Mammary epithelial cell (primary cell): ENCODE data around the gene EEF1A2.

ENCODE experiments used
- EZH2 ChIP-seq: IDR thresholded peaks from 2 replicates; pipeline ENCODE4 v1.6.1; 2012; ENCODE audit warnings: low read length, inconsistent platforms, borderline replicate concordance
- TF ChIP-seq, protein P1 (sequence below), 2 donors: IDR thresholded peaks in 1 of 2; conservative IDR thresholded peaks in 1 of 2; 2 replicates each; pipeline ENCODE4 v1.5.1; 2011 to 2012; ENCODE audit warnings: inconsistent platforms in 2 of 2, low read length in 2 of 2, mild to moderate bottlenecking in 2 of 2, control low read depth in 1 of 2, low read depth in 1 of 2; ENCODE audit not compliant: insufficient read depth in 1 of 2; ENCODE audit errors: extremely low read depth in 1 of 2

DNA sequence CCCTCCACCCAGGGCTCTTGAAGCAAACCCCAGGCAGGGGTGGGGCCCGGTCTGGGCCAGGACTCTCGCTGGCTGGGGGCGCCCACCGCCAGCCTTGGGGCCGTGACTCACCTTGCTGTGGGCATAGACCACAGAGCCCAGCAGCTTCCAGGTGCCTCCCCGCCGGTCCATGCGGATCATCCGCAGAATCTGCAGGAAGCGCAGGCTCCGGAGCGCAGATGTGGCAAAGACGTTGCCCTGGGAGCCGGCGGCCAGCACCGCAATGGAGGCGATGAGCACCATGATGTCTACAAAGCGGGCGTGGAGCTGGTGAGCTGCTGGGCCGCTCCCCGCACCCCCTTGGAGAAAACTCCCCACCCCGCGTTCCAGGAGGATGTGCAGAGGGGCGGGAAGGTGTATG is 54.3 kb downstream of the EEF1A2 start:
- TF ChIP-seq, protein P1, sequence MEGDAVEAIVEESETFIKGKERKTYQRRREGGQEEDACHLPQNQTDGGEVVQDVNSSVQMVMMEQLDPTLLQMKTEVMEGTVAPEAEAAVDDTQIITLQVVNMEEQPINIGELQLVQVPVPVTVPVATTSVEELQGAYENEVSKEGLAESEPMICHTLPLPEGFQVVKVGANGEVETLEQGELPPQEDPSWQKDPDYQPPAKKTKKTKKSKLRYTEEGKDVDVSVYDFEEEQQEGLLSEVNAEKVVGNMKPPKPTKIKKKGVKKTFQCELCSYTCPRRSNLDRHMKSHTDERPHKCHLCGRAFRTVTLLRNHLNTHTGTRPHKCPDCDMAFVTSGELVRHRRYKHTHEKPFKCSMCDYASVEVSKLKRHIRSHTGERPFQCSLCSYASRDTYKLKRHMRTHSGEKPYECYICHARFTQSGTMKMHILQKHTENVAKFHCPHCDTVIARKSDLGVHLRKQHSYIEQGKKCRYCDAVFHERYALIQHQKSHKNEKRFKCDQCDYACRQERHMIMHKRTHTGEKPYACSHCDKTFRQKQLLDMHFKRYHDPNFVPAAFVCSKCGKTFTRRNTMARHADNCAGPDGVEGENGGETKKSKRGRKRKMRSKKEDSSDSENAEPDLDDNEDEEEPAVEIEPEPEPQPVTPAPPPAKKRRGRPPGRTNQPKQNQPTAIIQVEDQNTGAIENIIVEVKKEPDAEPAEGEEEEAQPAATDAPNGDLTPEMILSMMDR (conservative IDR thresholded peaks at IDR 0.05 in 1 of 2, IDR thresholded peaks at IDR 0.05 in 1 of 2; ENCODE audit: extremely low read depth in 1 of 2, insufficient read depth in 1 of 2, low read depth in 1 of 2, low read length in 2 of 2): no peak
- no peak for TF ChIP-seq EZH2
